Kidney epithelial cell (primary cell): ENCODE measurements around the gene DBH. TPM values are rescaled to one million over a fixed set of nuclear protein-coding genes. Genes with fewer than 3 reads are reported as not detected.
"Not testable (repeated sequence)": the region's sequence is repeated elsewhere in the genome, so short reads cannot be mapped to it uniquely, and the experiment has no call there.

Experiments used
- DNase-seq: peaks from one replicate; pipeline ENCODE4 v3.0.0-alpha.2; 2010; ENCODE audit warnings: low read depth
- H3K27me3 ChIP-seq: 2 replicates; pipeline ENCODE4 v1.6.0; 2011; ENCODE audit warnings: low read length; ENCODE audit not compliant: control insufficient read depth, insufficient read depth
- H3K36me3 ChIP-seq: 2 replicates; pipeline ENCODE4 v1.5.1; 2011; ENCODE audit warnings: low read length; ENCODE audit not compliant: control insufficient read depth, insufficient read depth
- H3K4me3 ChIP-seq: 2 replicates; pipeline ENCODE4 v1.5.1; 2011; ENCODE audit warnings: low read depth, mild to moderate bottlenecking, control low read depth, low read length
- CTCF ChIP-seq: IDR thresholded peaks from 2 replicates; pipeline ENCODE4 v1.5.1; 2011; ENCODE audit warnings: mild to moderate bottlenecking, moderate library complexity, low read length, control low read depth, inconsistent platforms; ENCODE audit not compliant: insufficient read depth, poor library complexity, severe bottlenecking
- total RNA-seq: library from RNA; depleted of rRNA; stranded (reverse); fragments of >200 nt; gene quantifications from 2 replicates; pipeline ENCODE4 v1.2.3, GENCODE V29; 2015

Gene DBH
- total RNA-seq, 1 donor from 2014 or later = not detected

DNA sequence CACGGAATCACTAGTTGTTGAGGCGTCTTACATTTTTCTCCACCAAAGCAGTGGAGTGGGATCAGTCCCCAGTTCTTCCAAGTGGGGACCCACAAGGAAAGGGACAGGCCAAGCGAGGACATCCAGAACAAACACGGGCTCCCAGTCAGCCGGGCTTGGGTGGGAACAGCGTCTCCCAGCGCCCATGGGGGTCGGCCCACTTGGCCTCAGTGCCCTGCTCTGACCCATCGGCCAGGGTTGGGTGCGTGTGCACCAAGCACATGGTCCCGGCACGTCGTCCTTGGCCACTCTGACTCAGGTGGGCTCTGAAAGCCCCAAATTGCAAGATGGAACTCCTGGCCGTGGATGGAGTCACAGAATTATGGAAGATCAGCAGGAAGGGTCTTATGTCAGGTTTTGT lies 37.9 kb downstream of the DBH start:
- DNase-seq = no peak
- no peak overlapping the region for H3K4me3 ChIP-seq
- TF ChIP-seq CTCF = no peak
- no peaks in the 10 kb centered on the region for H3K36me3 ChIP-seq
- no peaks in the 10 kb centered on the region for H3K27me3 ChIP-seq

GRCh38 chr9:133675796-133676195 lies 39.6 kb downstream of the DBH start:
- not testable (repeated sequence) for H3K36me3 ChIP-seq, DNase-seq, H3K27me3 ChIP-seq, H3K4me3 ChIP-seq

- Histone ChIP-seq H3K27me3 (peaks cover 3% of the 10 kb centered on the region), H3K4me3 (no peak overlapping the region), H3K36me3 (no peaks in the 10 kb centered on the region)
- no peak for TF ChIP-seq CTCF
- no peak for DNase-seq
These were observed 40.3 kb downstream of the DBH start for GRCh38 chr9:133676450-133676849.

DNA sequence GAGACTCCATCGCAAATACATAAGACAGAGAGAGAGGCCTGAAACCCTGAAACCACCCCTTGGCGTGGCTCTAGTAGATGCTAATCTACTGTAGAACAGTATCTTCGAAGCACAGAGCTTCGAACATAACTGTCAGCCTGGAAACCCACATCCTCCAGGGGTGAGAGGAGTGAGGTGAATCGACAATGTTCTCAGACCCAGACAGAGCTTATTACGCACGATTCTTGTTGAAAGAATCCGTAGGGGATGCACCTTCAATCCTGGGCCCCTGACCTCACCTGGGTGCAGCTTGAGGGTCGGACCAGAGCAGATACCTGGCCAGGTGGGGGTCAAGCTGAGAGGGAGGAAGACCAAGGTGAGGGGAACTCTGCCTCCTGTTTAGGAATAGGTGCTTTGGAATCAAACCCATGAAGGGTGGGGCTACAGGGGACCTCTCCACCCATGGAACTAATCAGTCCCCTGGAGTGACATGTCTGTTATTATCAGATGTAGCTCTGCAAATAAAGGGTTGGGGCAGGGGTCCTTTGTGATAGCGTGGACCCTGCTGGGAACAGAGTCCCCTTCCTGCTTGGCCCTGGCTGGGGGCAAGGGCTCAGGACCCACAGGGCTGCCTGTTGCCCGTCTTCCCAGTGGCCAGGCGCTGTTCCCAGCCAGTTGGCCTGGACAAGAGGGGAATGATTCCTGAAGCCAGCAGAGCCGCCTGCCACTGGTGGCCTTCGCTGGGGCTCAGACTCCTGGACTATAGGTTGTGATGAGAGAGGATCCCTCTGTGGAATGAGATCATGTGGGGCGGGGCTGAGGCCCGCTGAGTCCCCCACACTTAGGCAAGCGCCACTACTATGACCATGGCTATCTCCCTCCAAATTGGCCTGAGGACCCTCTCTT lies 41.2 kb downstream of the DBH start:
- Histone ChIP-seq H3K36me3 (no peaks in the 10 kb centered on the region), H3K4me3 (no peak overlapping the region), H3K27me3 (peaks cover 3% of the 10 kb centered on the region)
- no peak for TF ChIP-seq CTCF
- DNase-seq = no peak

GRCh38 chr9:133679056-133679455 lies 42.9 kb downstream of the DBH start:
- Histone ChIP-seq H3K36me3 (no peaks in the 10 kb centered on the region), H3K27me3 (peaks cover 3% of the 10 kb centered on the region), H3K4me3 (no peak overlapping the region)
- TF ChIP-seq CTCF = no peak
- no peak for DNase-seq

- DNase-seq = no peak
- Histone ChIP-seq H3K36me3 (no peaks in the 10 kb centered on the region), H3K27me3 (peaks cover 3% of the 10 kb centered on the region), H3K4me3 (no peak overlapping the region)
- no peak for TF ChIP-seq CTCF
These were observed 43.4 kb downstream of the DBH start for GRCh38 chr9:133679466-133680061.
